Measurements from ENCODE around the gene DYNLL2.

DNA sequence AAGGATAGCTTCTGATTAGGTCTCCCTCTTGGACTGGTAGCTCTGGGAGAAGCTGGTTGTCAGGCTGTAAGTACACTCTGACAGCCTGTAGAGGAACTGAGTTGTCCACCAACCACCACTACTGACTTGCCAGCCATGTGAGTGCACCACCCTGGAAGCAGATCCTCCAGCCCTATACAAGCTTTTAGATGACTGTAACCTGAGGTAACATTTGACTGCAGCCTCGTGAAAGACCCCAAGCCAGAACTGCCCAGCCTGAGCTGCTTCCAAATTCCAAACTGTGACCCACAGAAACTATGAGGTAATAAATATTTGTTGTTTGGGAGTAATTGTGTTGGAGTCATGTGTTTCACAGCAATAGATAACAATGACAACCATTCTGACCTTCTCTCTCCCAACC, 30.8 kb upstream of the DYNLL2 start:
- TF ChIP-seq EZH2 (IDR thresholded peaks at IDR 0.05; ENCODE audit: insufficient read depth, poor library complexity, severe bottlenecking), result no peak
- TF ChIP-seq EZH2phosphoT487 (IDR thresholded peaks at IDR 0.05; ENCODE audit: insufficient read depth, low read depth), result no peak

Measured in GM23248 (cell line).